ENCODE results near the gene RPL26.
A peak's percentile ranks its signal among the peaks of the same experiment; 100 is the strongest.

RPL26 gene

DNA sequence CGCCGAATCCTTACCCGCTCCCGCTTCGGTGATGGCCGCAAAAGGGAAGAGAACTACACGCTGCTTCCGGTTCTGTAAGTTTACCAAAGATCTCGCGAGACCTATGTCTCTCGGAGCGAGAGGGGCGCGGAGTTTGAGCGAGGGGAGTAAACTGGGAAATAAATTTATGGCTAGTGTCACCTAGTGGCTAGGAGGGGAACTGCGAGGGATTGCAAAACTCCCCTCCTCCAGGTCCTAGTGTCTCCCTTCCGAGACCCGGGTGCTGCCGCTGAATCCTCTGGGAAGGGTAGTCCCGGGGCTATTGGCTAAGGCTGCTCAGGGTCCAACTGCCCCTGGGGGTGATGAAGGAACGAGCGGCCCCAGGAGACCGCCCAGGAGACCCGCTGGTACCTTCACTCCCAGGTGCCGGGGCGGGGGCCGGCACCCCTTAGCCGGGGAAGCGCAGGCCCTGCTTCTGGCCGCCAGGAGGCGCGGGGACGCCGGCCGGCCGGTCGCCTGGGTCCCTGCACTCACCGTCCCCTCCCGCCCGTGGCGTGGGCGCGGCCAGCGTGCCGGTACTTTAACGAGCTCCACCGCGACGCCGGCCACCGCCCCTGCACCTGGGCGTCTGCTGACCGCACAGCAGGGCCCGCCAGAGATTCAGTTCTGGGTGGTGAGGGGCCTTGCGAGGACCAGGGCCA lies at the start of gene RPL26:
Gene RPL26, minus strand, starts transcription at position 51 of the 680 bp plus-strand sequence. CDS start 883 bp downstream, outside the sequence.
- Mint-ChIP-seq H3K27me3 (no peaks in the 10 kb centered on the region), H3K36me3 (peaks cover 23% of the 10 kb centered on the region), H3K9me3 (no peaks in the 10 kb centered on the region), H3K4me1 (peaks cover 30% of the 10 kb centered on the region), H3K27ac (peak within 1 kb of the TSS; percentile 97), H3K4me3 (peak within 1 kb of the TSS; percentile 94)
- ATAC-seq (ENCODE audit: low read depth) (peak; percentile 86), DNase-seq (ENCODE audit: low spot score in 2 of 2) (peak; percentile 96 to 98)

DNA sequence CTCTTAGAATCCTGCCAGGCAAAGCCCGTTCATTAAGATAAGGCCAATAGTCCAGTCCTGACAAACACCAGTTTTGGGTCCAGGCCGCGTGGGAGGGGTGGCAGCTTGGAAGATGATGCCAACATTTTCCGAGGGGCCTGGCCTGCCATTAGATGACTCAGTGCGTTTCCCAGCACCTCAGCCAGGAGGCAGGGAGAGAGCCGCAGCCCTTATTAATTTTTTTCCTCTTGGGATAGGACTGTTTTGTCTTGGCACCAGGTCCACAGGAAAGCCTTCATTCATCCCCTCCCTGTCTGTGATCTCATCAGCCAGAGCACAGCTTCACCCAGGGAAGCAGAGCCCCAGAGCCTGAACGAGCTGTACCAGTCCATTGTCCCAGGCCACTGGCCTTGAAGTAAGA lies 48.0 kb upstream of the RPL26 start:
- no peak for ATAC-seq (ENCODE audit: low read depth)

DNA sequence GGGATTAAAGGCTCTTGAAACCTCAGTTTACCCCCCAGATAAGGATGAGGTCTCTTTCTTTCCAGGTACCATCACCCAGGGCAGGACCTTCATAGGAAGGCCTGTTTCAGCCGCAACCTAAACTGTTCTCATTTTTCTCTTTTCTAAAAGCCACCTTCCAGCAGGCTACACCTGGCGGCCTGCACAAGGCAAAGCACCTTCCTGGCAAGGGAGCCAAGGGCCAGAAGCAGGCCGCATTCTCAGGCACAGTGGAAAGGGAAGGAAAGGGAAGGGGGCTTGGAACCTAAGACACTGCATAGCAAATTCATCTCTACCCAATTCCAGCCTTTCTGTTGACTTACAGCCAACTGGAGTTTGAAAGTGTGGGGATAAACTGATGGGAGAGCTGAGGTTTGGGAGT lies 43.8 kb upstream of the RPL26 start:
- H3K27ac Mint-ChIP-seq, result no peak overlapping the region
- no peaks in the 10 kb centered on the region for H3K4me1 Mint-ChIP-seq
- H3K4me3 Mint-ChIP-seq, result no peak overlapping the region
- peaks cover 17% of the 10 kb centered on the region for H3K27me3 Mint-ChIP-seq
- no peaks in the 10 kb centered on the region for H3K9me3 Mint-ChIP-seq
- no peak for DNase-seq (ENCODE audit: low spot score in 2 of 2)
- ATAC-seq (ENCODE audit: low read depth), result no peak
- H3K36me3 Mint-ChIP-seq, result no peaks in the 10 kb centered on the region

More for the DNA sequence above, 48.0 kb upstream of the RPL26 start:
- H3K36me3 Mint-ChIP-seq, result no peaks in the 10 kb centered on the region
- no peak overlapping the region for H3K27ac Mint-ChIP-seq
- peaks cover 8% of the 10 kb centered on the region for H3K27me3 Mint-ChIP-seq
- no peak for DNase-seq (ENCODE audit: low spot score in 2 of 2)
- H3K4me3 Mint-ChIP-seq, result no peak overlapping the region
- no peaks in the 10 kb centered on the region for H3K9me3 Mint-ChIP-seq
- H3K4me1 Mint-ChIP-seq, result peaks cover 3% of the 10 kb centered on the region

DNA sequence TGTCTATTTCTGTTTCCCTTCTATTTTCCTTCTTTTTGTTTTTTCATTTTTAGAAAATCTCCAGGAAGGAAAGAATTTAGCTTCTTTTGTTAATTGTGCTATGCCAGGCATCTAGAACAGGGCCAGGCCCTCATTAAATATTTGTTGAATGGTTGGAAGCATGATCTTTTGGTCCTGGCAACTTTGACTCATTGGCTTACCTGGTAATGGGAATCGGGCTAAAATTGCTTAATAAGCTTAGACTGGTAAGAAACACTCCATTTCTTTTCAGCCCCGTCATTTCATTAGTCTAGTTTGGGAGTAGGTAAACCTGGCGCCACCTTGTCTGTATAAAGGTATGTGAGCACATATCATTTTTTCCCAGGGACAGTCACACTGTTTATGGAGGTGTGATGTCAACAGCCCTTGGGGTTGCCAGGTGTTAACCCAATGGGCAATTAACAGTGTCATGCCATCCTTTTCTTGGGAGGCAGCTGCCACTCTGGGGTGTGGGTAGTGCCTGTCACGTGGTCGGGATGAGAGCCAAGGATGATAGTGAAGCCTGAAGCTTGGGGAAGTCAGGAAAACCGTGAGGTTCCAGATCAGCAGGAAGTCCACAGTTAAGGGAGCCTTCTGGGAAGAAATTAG lies 43.2 kb upstream of the RPL26 start:
- Mint-ChIP-seq H3K4me3 (no peak overlapping the region), H3K36me3 (peaks cover 2% of the 10 kb centered on the region), H3K27ac (no peak overlapping the region), H3K27me3 (peaks cover 19% of the 10 kb centered on the region), H3K9me3 (no peaks in the 10 kb centered on the region), H3K4me1 (no peaks in the 10 kb centered on the region)
- DNase-seq (ENCODE audit: low spot score in 2 of 2) (no peak), ATAC-seq (ENCODE audit: low read depth) (no peak)

DNA sequence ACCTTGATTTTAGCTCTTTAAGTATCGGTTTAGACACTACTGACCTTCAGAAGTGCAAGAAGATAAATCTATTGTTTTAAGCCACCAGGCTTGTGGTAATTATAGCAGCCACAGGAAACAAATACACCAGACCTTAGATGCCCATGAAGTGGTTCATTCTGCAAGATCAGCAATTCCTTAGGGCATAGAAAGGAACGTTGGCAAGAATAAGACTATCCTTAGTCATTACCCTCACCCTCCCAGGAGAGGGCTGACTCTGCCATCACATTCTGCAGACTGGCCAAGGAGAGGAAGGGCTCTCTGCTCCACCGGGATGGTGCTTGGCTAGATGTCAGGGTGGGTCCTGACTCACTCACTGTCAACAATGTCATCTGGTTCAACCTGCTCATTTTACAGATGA lies 38.6 kb upstream of the RPL26 start:
- Mint-ChIP-seq H3K4me1 (no peaks in the 10 kb centered on the region), H3K4me3 (no peak overlapping the region), H3K27me3 (peaks cover 32% of the 10 kb centered on the region), H3K27ac (no peak overlapping the region), H3K9me3 (peaks cover 6% of the 10 kb centered on the region), H3K36me3 (peaks cover 2% of the 10 kb centered on the region)
- no peak for ATAC-seq (ENCODE audit: low read depth)
- no peak for DNase-seq (ENCODE audit: low spot score in 2 of 2)

DNA sequence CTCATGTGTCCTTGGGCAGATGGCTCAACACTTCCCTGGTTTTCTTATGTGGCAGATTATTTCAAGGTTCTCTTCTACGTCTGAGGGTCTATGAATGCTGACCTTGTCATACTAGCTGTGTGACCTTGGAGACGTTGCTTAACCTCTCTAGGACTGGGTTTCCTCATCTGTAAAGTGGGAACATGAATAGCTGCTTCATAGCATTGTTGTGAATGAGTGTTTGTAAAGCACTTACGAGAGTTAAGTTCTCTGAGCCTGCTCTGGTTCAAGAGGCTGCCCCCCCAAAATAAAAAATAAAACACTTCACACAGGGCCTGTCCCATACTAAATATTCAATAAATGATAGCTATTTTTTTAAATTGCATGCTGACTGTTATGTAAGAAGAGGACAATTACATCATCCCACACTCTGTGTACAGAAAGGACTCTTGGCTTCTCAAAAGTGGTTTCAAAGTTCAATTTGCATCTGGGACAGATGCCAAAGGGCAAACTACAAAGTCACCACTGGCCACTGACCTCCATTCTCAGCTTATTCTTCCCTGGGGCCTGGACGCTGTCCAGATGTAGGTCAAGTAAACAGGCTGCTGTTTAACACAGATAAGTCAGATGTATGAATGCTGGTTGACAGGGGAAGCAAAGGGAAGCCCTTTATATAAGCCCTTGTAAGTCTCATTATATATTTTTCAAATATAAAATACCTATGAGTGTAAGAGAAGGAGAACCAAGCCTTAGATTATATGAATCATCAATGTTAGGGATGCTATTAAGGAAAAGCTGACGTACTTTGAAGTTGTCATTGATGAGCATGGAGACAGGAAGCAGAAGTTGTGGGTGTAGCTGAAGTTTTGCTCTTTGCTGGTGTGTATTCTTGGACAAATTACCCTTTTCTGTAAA lies 37.3 kb upstream of the RPL26 start:
- ATAC-seq (ENCODE audit: low read depth) (no peak), DNase-seq (ENCODE audit: low spot score in 2 of 2) (no peak)
- Mint-ChIP-seq H3K4me1 (no peaks in the 10 kb centered on the region), H3K9me3 (peaks cover 6% of the 10 kb centered on the region), H3K27me3 (peaks cover 33% of the 10 kb centered on the region), H3K27ac (no peak overlapping the region), H3K36me3 (peaks cover 2% of the 10 kb centered on the region), H3K4me3 (no peak overlapping the region)

DNA sequence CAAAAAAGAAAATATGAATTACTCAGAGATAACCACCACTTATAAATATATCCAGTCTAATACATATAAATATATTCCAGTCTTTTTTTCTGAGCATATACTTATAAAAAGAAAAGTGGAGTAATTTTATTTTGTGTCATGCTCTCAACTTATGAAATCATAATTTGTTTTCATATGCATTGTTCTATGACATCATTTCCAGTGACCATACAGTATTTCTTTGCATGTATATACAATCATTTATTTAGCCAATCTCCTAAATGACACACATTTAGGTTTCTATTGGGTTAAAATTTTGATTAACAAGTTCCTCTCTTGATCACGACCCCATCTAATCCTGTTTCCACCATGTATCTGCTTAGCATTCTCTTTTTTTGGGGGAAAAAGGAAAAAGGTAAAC lies 36.3 kb upstream of the RPL26 start:
- DNase-seq (ENCODE audit: low spot score in 2 of 2), result no peak
- H3K9me3 Mint-ChIP-seq, result peaks cover 6% of the 10 kb centered on the region
- H3K4me1 Mint-ChIP-seq, result no peaks in the 10 kb centered on the region
- H3K27me3 Mint-ChIP-seq, result peaks cover 33% of the 10 kb centered on the region
- no peak overlapping the region for H3K27ac Mint-ChIP-seq
- no peak overlapping the region for H3K4me3 Mint-ChIP-seq
- H3K36me3 Mint-ChIP-seq, result peaks cover 2% of the 10 kb centered on the region
- ATAC-seq (ENCODE audit: low read depth), result no peak

DNA sequence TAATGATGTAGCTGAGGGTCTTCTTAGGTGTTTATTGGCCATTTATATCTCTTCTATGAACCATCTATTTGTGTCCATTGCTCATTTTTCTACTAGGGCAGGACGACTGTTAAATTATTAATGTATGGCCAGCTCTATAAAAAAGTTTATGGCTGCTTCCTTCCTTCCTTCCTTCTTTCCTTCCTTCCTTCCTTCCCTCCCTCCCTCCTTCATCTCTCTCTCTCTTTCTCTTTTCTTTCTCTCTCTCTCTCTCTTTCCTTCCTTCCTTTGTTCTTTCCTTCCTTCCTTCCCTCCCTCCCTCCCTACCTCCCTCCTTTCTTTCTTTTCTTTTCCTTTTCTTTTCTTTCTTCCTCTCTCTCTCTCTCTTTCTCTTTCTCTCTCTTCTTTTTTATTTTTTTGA lies 35.5 kb upstream of the RPL26 start:
- no peak for DNase-seq (ENCODE audit: low spot score in 2 of 2)
- Mint-ChIP-seq H3K27ac (no peak overlapping the region), H3K9me3 (peaks cover 6% of the 10 kb centered on the region), H3K27me3 (peaks cover 32% of the 10 kb centered on the region), H3K36me3 (peaks cover 2% of the 10 kb centered on the region), H3K4me1 (no peaks in the 10 kb centered on the region), H3K4me3 (no peak overlapping the region)
- ATAC-seq (ENCODE audit: low read depth), result no peak

DNA sequence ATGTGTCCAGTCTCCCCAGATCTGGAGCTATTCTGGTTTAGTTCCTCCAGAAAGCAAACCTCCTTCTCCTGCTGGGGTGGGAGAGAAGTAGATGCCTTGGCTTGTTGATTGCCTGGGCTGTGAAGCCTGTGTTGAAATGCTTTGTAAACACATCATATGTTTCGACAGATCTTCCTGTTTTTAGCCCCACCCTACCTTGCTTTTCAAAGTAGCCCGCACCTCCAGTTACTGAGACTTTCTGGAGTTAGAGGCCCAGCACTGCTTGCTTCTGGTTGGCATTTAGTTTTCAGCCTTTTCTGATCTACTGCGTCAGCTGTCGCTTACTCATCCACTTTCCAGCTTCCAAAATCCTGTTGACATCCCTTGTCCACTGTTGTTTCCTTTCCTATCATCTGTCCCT lies 34.8 kb upstream of the RPL26 start:
- H3K36me3 Mint-ChIP-seq, result peaks cover 2% of the 10 kb centered on the region
- H3K4me1 Mint-ChIP-seq, result no peaks in the 10 kb centered on the region
- ATAC-seq (ENCODE audit: low read depth) (no peak), DNase-seq (ENCODE audit: low spot score in 2 of 2) (no peak)
- H3K4me3 Mint-ChIP-seq, result no peak overlapping the region
- peaks cover 27% of the 10 kb centered on the region for H3K27me3 Mint-ChIP-seq
- no peak overlapping the region for H3K27ac Mint-ChIP-seq
- peaks cover 6% of the 10 kb centered on the region for H3K9me3 Mint-ChIP-seq

DNA sequence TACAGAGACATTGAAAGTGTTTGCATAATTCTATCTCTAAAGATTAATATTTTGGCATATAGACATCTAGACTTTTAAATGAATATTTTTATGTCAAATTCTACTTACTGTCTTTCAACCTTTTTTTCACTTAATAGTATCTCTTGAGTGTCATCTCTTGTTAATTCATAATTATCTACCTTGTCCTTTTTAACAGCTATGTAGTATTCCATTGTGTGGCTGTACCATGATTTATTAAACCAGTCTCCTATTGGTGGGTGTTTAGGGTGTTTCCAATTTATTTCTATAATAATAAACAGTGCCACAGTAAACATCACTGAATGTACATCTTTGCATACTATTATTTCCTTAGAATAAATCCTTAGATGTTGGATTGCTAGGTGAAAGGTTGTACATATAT lies 30.9 kb upstream of the RPL26 start:
- Mint-ChIP-seq H3K36me3 (no peaks in the 10 kb centered on the region), H3K27ac (no peak overlapping the region), H3K4me1 (peaks cover 5% of the 10 kb centered on the region), H3K4me3 (no peak overlapping the region), H3K27me3 (peaks cover 13% of the 10 kb centered on the region), H3K9me3 (peaks cover 6% of the 10 kb centered on the region)
- ATAC-seq (ENCODE audit: low read depth) (no peak), DNase-seq (ENCODE audit: low spot score in 2 of 2) (no peak)

DNA sequence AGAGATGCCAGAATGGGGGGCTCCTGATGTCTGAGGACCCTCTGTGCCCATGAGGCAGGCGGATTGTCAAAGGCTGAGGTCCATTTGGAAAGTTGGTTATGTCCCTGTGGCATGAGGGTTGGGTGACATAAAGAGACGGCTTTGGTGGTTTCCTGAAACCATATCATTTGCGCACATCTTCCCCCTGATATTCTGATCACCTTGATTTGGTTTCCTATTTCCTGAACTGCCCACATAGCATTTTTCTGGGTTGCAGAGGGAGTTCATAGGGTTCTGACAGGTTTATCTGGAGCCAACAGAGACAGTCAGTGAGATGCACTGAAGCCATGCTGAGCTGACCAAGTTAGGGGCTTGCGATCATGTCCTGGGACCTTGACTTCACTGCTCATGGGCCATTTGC lies 30.3 kb upstream of the RPL26 start:
- peaks cover 10% of the 10 kb centered on the region for H3K27me3 Mint-ChIP-seq
- H3K36me3 Mint-ChIP-seq, result no peaks in the 10 kb centered on the region
- DNase-seq (ENCODE audit: low spot score in 2 of 2) (no peak), ATAC-seq (ENCODE audit: low read depth) (no peak)
- no peak overlapping the region for H3K4me3 Mint-ChIP-seq
- peaks cover 6% of the 10 kb centered on the region for H3K9me3 Mint-ChIP-seq
- H3K27ac Mint-ChIP-seq, result no peak overlapping the region
- peaks cover 5% of the 10 kb centered on the region for H3K4me1 Mint-ChIP-seq

DNA sequence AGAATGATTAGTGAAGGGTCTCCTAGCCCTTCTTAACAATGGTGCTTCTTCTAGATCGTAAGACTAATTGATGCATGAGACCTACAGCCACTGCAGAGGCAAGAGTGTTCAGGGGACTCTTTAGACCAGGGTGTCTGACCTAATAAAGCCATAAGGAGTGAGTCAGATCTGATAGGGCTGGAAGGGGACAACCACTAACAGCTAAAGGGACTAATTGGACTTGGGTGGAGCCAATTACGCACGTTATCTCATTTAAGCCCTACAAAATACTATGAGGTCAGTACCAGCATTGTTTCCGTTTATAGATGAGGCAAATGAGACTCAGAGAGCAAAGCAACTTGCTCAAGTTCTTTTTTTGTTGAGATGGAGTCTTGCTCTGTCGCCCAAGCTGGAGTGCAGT lies 29.1 kb upstream of the RPL26 start:
- peaks cover 4% of the 10 kb centered on the region for H3K9me3 Mint-ChIP-seq
- DNase-seq (ENCODE audit: low spot score in 2 of 2) (no peak), ATAC-seq (ENCODE audit: low read depth) (no peak)
- H3K4me3 Mint-ChIP-seq, result no peak overlapping the region
- peaks cover 7% of the 10 kb centered on the region for H3K27me3 Mint-ChIP-seq
- no peaks in the 10 kb centered on the region for H3K36me3 Mint-ChIP-seq
- H3K27ac Mint-ChIP-seq, result no peak overlapping the region
- H3K4me1 Mint-ChIP-seq, result peaks cover 5% of the 10 kb centered on the region

DNA sequence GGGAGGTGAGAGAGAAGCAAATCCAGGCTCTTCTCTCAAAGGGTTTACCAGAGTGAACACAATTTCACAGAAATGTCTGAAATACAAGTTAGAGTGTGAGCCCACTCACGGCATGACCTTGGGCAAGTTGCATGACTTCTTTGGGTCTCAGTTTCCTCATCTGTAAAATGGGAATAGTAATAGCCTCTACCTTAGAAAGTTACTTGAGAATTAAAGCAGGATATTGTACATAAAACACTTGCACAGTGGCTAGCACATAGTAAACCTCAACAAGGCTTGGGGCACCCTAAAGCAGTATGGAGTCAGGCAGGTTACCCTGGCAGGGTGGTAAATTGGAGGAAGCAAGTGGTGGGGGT lies 27.9 kb upstream of the RPL26 start:
- Mint-ChIP-seq H3K9me3 (no peaks in the 10 kb centered on the region), H3K27me3 (peaks cover 4% of the 10 kb centered on the region), H3K4me1 (peaks cover 5% of the 10 kb centered on the region), H3K36me3 (no peaks in the 10 kb centered on the region), H3K27ac (no peak overlapping the region), H3K4me3 (no peak overlapping the region)
- no peak for DNase-seq (ENCODE audit: low spot score in 2 of 2)
- no peak for ATAC-seq (ENCODE audit: low read depth)

Measured in memory B cell (primary cell).